Endothelial cell (in vitro differentiated cells): Measurements from ENCODE around the gene ARHGEF19. TPM values are rescaled to one million over a fixed set of nuclear protein-coding genes. Genes with fewer than 3 reads are reported as not detected.

Experiments used
- DNase-seq: peaks from one replicate; pipeline ENCODE4 v3.0.0; 2021; ENCODE audit warnings: low spot score
- H3K27ac Mint-ChIP-seq: one replicate; pipeline ENCODE4 v1.8.0; 2021; ENCODE audit warnings: mixed read lengths, inconsistent platforms; ENCODE audit not compliant: unreplicated experiment
- H3K27me3 Mint-ChIP-seq: one replicate; pipeline ENCODE4 v1.8.0; 2021; ENCODE audit warnings: mild to moderate bottlenecking, moderate library complexity, mixed read lengths, inconsistent platforms; ENCODE audit not compliant: unreplicated experiment
- H3K36me3 Mint-ChIP-seq: one replicate; pipeline ENCODE4 v1.8.0; 2021; ENCODE audit warnings: mild to moderate bottlenecking, low read depth, mixed read lengths, inconsistent platforms; ENCODE audit not compliant: unreplicated experiment
- H3K4me1 Mint-ChIP-seq: one replicate; pipeline ENCODE4 v1.8.0; 2021; ENCODE audit warnings: mild to moderate bottlenecking, mixed read lengths, inconsistent platforms; ENCODE audit not compliant: unreplicated experiment
- H3K4me3 Mint-ChIP-seq: one replicate; pipeline ENCODE4 v1.8.0; 2021; ENCODE audit warnings: mild to moderate bottlenecking, mixed read lengths, inconsistent platforms; ENCODE audit not compliant: unreplicated experiment
- H3K9me3 Mint-ChIP-seq: one replicate; pipeline ENCODE4 v1.8.0; 2021; ENCODE audit warnings: mixed read lengths, inconsistent platforms; ENCODE audit not compliant: unreplicated experiment
- total RNA-seq: library from RNA; stranded (reverse); fragmentation: NEBNext Ultra II Directional; extraction: Animal tissue kit (Norgen Biotek cat#: 25700); gene quantifications from one replicate; pipeline ENCODE4 v1.2.1, GENCODE V29; 2021; ENCODE audit not compliant: unreplicated experiment
- TF ChIP-seq, protein P1 (sequence below): fragments of 200-600 bp; sonication (generic); IDR thresholded peaks from one replicate; pipeline ENCODE4 v1.5.0; 2021; ENCODE audit warnings: antibody characterized with exemption; ENCODE audit not compliant: unreplicated experiment

The ARHGEF19 gene
- total RNA-seq, 1 donor from 2014 or later = 14.0 TPM

- Mint-ChIP-seq H3K4me1 (no peaks in the 10 kb centered on the region), H3K27ac (no peak overlapping the region)
Measured at GRCh38 chr1:16256478-16256877, 44.0 kb upstream of the ARHGEF19 start.

GRCh38 chr1:16254263-16254928 lies 41.9 kb upstream of the ARHGEF19 start:
- Mint-ChIP-seq H3K4me1 (no peaks in the 10 kb centered on the region), H3K27me3 (no peaks in the 10 kb centered on the region), H3K4me3 (no peak overlapping the region), H3K9me3 (no peaks in the 10 kb centered on the region), H3K27ac (no peak overlapping the region), H3K36me3 (peaks cover 21% of the 10 kb centered on the region)
- TF ChIP-seq, protein P1, sequence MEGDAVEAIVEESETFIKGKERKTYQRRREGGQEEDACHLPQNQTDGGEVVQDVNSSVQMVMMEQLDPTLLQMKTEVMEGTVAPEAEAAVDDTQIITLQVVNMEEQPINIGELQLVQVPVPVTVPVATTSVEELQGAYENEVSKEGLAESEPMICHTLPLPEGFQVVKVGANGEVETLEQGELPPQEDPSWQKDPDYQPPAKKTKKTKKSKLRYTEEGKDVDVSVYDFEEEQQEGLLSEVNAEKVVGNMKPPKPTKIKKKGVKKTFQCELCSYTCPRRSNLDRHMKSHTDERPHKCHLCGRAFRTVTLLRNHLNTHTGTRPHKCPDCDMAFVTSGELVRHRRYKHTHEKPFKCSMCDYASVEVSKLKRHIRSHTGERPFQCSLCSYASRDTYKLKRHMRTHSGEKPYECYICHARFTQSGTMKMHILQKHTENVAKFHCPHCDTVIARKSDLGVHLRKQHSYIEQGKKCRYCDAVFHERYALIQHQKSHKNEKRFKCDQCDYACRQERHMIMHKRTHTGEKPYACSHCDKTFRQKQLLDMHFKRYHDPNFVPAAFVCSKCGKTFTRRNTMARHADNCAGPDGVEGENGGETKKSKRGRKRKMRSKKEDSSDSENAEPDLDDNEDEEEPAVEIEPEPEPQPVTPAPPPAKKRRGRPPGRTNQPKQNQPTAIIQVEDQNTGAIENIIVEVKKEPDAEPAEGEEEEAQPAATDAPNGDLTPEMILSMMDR = no peak
- no peak for DNase-seq

More at GRCh38 chr1:16256478-16256877, 44.0 kb upstream of the ARHGEF19 start:
- no peaks in the 10 kb centered on the region for H3K27me3 Mint-ChIP-seq
- no peak for DNase-seq
- TF ChIP-seq, protein P1 = no peak
- no peaks in the 10 kb centered on the region for H3K9me3 Mint-ChIP-seq
- peaks cover 13% of the 10 kb centered on the region for H3K36me3 Mint-ChIP-seq
- no peak overlapping the region for H3K4me3 Mint-ChIP-seq

DNA sequence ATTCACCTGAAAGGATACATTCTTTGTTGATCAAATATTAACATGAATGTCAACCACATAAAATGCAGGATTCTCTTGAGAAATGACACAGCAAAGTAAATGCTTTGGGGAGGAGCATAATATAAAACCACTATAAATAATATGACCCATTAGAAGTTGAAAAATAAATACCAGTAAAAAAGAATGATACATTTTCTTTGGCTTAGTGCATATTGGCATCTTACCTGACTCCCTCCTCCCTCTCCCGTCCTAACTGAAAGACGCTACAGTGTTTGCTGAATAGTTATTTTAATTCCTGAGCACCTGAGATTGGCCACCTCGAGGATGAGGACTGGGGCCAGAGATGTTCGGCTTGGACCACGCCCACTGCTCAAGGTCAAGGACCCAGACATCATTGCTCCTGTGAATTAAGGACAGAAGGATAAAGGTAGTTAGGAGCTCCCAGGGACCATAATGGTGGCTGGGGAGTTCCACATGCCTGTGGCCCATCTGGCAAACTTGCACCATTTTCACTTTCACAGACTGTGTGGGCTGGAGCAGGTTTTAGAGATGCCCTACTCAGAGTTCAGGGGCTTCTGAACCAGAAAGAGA lies 41.0 kb upstream of the ARHGEF19 start:
- Mint-ChIP-seq H3K27ac (no peak overlapping the region), H3K4me1 (peaks cover 2% of the 10 kb centered on the region), H3K27me3 (no peaks in the 10 kb centered on the region), H3K9me3 (no peaks in the 10 kb centered on the region), H3K36me3 (peaks cover 21% of the 10 kb centered on the region), H3K4me3 (no peak overlapping the region)
- no peak for DNase-seq
- TF ChIP-seq, protein P1 = no peak

GRCh38 chr1:16252912-16253311 lies 40.5 kb upstream of the ARHGEF19 start:
- H3K4me3 Mint-ChIP-seq = no peak overlapping the region
- DNase-seq = no peak
- peaks cover 21% of the 10 kb centered on the region for H3K36me3 Mint-ChIP-seq
- no peaks in the 10 kb centered on the region for H3K27me3 Mint-ChIP-seq
- peaks cover 6% of the 10 kb centered on the region for H3K4me1 Mint-ChIP-seq
- TF ChIP-seq, protein P1 = no peak
- H3K9me3 Mint-ChIP-seq = no peaks in the 10 kb centered on the region
- no peak overlapping the region for H3K27ac Mint-ChIP-seq

DNA sequence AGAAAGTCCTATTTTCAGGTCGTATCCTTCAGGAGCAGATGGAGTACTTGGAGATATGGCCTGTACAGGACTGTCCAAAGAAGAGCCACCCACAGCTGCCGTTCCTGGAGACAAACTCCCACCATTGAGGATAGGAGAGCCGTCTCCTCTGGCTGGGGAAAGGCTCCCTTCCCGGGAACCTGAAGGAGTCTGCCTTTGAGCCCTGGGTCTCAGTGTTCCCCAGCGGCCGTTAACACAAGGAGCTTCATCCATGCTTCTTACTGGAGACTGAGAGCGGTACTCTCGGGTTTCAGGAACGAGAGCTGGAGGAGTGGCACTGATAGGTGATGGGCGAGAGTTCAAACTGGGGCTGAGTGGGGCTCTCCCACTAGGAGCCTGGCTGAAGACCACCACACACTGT lies 38.9 kb upstream of the ARHGEF19 start:
- TF ChIP-seq, protein P1 = no peak
- Mint-ChIP-seq H3K27me3 (no peaks in the 10 kb centered on the region), H3K9me3 (no peaks in the 10 kb centered on the region), H3K27ac (no peak overlapping the region), H3K4me3 (no peak overlapping the region), H3K36me3 (peaks cover 24% of the 10 kb centered on the region), H3K4me1 (peaks cover 19% of the 10 kb centered on the region)
- no peak for DNase-seq
